ENCODE measurements around the gene MALRD1.

- TF ChIP-seq, protein P1, sequence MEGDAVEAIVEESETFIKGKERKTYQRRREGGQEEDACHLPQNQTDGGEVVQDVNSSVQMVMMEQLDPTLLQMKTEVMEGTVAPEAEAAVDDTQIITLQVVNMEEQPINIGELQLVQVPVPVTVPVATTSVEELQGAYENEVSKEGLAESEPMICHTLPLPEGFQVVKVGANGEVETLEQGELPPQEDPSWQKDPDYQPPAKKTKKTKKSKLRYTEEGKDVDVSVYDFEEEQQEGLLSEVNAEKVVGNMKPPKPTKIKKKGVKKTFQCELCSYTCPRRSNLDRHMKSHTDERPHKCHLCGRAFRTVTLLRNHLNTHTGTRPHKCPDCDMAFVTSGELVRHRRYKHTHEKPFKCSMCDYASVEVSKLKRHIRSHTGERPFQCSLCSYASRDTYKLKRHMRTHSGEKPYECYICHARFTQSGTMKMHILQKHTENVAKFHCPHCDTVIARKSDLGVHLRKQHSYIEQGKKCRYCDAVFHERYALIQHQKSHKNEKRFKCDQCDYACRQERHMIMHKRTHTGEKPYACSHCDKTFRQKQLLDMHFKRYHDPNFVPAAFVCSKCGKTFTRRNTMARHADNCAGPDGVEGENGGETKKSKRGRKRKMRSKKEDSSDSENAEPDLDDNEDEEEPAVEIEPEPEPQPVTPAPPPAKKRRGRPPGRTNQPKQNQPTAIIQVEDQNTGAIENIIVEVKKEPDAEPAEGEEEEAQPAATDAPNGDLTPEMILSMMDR (IDR thresholded peaks at IDR 0.05 in 8 of 11, conservative IDR thresholded peaks at IDR 0.05 in 3 of 11), result no peak
- TF ChIP-seq POLR2AphosphoS5 (IDR thresholded peaks at IDR 0.05) (no peak), POLR2A (IDR thresholded peaks at IDR 0.05) (no peak)
Observed at GRCh38 chr10:19169684-19170083, 121.1 kb downstream of the MALRD1 start.
